Prostate gland (tissue), 2 donors: ENCODE measurements around the gene HOATZ. TPM values are rescaled to one million over a fixed set of nuclear protein-coding genes. Genes with fewer than 3 reads are reported as not detected.

ENCODE experiments used
- DNase-seq: peaks from one replicate; pipeline ENCODE4 v3.0.0-alpha.2; 2019; ENCODE audit warnings: low spot score
- H3K27ac ChIP-seq, 2 donors: fragments of 200-600 bp; sonication (generic); 2 replicates each; pipeline ENCODE4 v1.5.1; 2017 to 2019
- H3K27me3 ChIP-seq: fragments of 200-600 bp; sonication (generic); replicated peaks from 2 replicates; pipeline ENCODE4 v1.5.1; 2019; ENCODE audit not compliant: insufficient read depth
- H3K36me3 ChIP-seq, 2 donors: fragments of 200-600 bp; sonication (generic); 1 replicate in 1 of 2; 2 replicates in 1 of 2; pipeline versions ENCODE4 v1.5.1 to v1.8.1; 2017 to 2019
- H3K4me1 ChIP-seq: fragments of 200-600 bp; sonication (generic); replicated peaks from 2 replicates; pipeline ENCODE4 v1.5.1; 2019
- H3K4me3 ChIP-seq, 2 donors: fragments of 200-600 bp; sonication (generic); 2 replicates each; pipeline ENCODE4 v1.5.1; 2017 to 2019
- H3K9me3 ChIP-seq: fragments of 200-600 bp; sonication (generic); 2 replicates; pipeline ENCODE4 v1.5.1; 2017
- POLR2A ChIP-seq: fragments of 450-650 bp; IDR thresholded peaks from one replicate; pipeline ENCODE4 v1.6.1; 2016; ENCODE audit warnings: antibody characterized with exemption, mild to moderate bottlenecking
- POLR2AphosphoS5 ChIP-seq: sonication (generic); formaldehyde crosslinking; IDR thresholded peaks from one replicate; pipeline ENCODE4 v1.6.1; 2017; ENCODE audit warnings: antibody characterized with exemption
- WGBS: methylation state at CpG from one replicate; pipeline ENCODE4 v1.1.5; 2018; 5-methylcytosine and 5-hydroxymethylcytosine counted together
- intact Hi-C: fragments of 100-400 bp; cut with DNase I; formaldehyde crosslinking; loops from one replicate; pipeline ENCODE4 v1.14.2; 2022
- total RNA-seq, 2 donors: library from RNA; depleted of rRNA; stranded (reverse); fragments of >200 nt; gene quantifications; one replicate each; pipeline ENCODE4 v1.1.0, GENCODE V29; 2016
- TF ChIP-seq, protein P1 (sequence below), 4 experiments: fragments of 200-600 bp in 2 of 4; fragments of 450-650 bp in 2 of 4; sonication (generic) in 2 of 4; IDR thresholded peaks; 1 replicate in 3 of 4; 2 replicates in 1 of 4; pipeline ENCODE4 v1.5.1; 2016 to 2019; ENCODE audit warnings: antibody characterized with exemption in 4 of 4, mild to moderate bottlenecking in 2 of 4, moderate library complexity in 2 of 4

The HOATZ gene
- total RNA-seq, 2 donors from 2014 or later = 1.0 TPM; not detected in 1

GRCh38 chr11:111523343-111523742 is 8.8 kb downstream of the HOATZ start:
- Histone ChIP-seq H3K4me1 (no peaks in the 10 kb centered on the region), H3K9me3 (no peaks in the 10 kb centered on the region), H3K27ac (no peak overlapping the region), H3K4me3 (no peak overlapping the region), H3K27me3 (no peaks in the 10 kb centered on the region), H3K36me3 (no peaks in the 10 kb centered on the region)
- 87% methylated on average over 2 of the region's 2 CpGs for WGBS
- TF ChIP-seq POLR2AphosphoS5 = no peak
- no peak for TF ChIP-seq POLR2A
- TF ChIP-seq, protein P1, sequence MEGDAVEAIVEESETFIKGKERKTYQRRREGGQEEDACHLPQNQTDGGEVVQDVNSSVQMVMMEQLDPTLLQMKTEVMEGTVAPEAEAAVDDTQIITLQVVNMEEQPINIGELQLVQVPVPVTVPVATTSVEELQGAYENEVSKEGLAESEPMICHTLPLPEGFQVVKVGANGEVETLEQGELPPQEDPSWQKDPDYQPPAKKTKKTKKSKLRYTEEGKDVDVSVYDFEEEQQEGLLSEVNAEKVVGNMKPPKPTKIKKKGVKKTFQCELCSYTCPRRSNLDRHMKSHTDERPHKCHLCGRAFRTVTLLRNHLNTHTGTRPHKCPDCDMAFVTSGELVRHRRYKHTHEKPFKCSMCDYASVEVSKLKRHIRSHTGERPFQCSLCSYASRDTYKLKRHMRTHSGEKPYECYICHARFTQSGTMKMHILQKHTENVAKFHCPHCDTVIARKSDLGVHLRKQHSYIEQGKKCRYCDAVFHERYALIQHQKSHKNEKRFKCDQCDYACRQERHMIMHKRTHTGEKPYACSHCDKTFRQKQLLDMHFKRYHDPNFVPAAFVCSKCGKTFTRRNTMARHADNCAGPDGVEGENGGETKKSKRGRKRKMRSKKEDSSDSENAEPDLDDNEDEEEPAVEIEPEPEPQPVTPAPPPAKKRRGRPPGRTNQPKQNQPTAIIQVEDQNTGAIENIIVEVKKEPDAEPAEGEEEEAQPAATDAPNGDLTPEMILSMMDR (IDR thresholded peaks at IDR 0.05) = no peak
- DNase-seq = no peak
- intact Hi-C loops = no loop called here

DNA sequence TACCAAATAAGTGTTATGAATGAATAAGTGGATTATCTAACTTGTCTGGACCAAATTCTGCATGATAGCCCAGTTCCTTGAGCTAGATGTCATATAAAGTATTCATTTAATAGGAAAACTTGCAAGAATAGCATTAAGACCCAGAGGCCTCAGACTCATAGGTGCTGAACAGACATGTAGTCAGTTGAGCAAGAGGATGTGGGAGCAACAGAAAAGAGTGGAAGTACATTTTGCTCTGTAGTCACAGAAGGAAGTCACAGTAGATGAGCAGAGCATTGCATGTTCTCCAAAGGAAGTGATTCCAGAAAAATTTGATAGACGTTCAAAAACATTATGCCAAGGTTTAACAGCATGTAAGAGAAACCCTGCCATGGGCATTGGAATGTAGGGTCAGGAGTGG is 9.5 kb downstream of the HOATZ start:
- TF ChIP-seq POLR2AphosphoS5 (no peak), POLR2A (no peak)
- TF ChIP-seq, protein P1 (IDR thresholded peaks at IDR 0.05) = no peak
- H3K4me1 ChIP-seq = no peaks in the 10 kb centered on the region
- H3K27ac ChIP-seq = no peak overlapping the region
- H3K9me3 ChIP-seq = no peaks in the 10 kb centered on the region
- WGBS = 79% methylated on average over 1 of the region's 1 CpG
- H3K36me3 ChIP-seq = no peaks in the 10 kb centered on the region
- intact Hi-C loops = no loop called here
- no peak overlapping the region for H3K4me3 ChIP-seq
- H3K27me3 ChIP-seq = no peaks in the 10 kb centered on the region
- no peak for DNase-seq

- H3K9me3 ChIP-seq = no peaks in the 10 kb centered on the region
- intact Hi-C loops = no loop called here
- 86% methylated on average over 1 of the region's 1 CpG for WGBS
- no peak overlapping the region for H3K27ac ChIP-seq
- H3K4me3 ChIP-seq = no peak overlapping the region
- TF ChIP-seq, protein P1 (IDR thresholded peaks at IDR 0.05) = no peak
- H3K4me1 ChIP-seq = no peaks in the 10 kb centered on the region
- no peaks in the 10 kb centered on the region for H3K27me3 ChIP-seq
- no peaks in the 10 kb centered on the region for H3K36me3 ChIP-seq
- no peak for DNase-seq
Observed at GRCh38 chr11:111525456-111525855, 10.9 kb downstream of the HOATZ start.

DNA sequence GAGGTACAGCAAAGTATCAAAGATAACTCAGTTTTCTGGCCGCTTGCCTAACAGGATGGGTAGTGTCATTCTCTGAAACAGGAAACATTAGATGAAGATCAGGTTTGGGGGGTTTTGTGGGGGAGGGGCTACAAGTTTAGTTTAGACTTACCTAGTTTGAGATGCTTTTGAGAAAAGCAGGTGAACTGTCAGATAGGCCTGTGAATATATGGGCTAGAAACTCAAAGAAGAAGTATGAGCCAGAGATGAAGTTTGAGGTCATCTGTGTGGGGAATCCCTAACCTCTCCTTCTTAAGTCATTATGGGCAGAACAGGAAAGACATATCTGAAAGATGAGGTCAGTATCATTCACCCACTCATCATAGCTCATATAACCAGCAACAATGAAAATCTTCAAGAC is 11.9 kb downstream of the HOATZ start:
- no peaks in the 10 kb centered on the region for H3K27me3 ChIP-seq
- TF ChIP-seq, protein P1 (IDR thresholded peaks at IDR 0.05) = no peak
- TF ChIP-seq POLR2AphosphoS5 (no peak), POLR2A (no peak)
- no peak overlapping the region for H3K4me3 ChIP-seq
- H3K4me1 ChIP-seq = no peaks in the 10 kb centered on the region
- H3K27ac ChIP-seq = no peak overlapping the region
- intact Hi-C loops = no loop called here
- no peaks in the 10 kb centered on the region for H3K9me3 ChIP-seq
- H3K36me3 ChIP-seq = no peaks in the 10 kb centered on the region
- 91% methylated on average over 1 of the region's 1 CpG for WGBS
- no peak for DNase-seq

- Histone ChIP-seq H3K4me1 (no peaks in the 10 kb centered on the region), H3K9me3 (no peaks in the 10 kb centered on the region), H3K27ac (no peak overlapping the region), H3K4me3 (no peak overlapping the region), H3K27me3 (no peaks in the 10 kb centered on the region), H3K36me3 (no peaks in the 10 kb centered on the region)
- no peak for DNase-seq
- intact Hi-C loops = no loop called here
- WGBS = 88% methylated on average over 1 of the region's 1 CpG
- TF ChIP-seq, protein P1 (IDR thresholded peaks at IDR 0.05) = no peak
- no peak for TF ChIP-seq POLR2AphosphoS5
- TF ChIP-seq POLR2A = no peak
Observed at GRCh38 chr11:111527279-111527678, 12.7 kb downstream of the HOATZ start.
